GM21360 (cell line): ENCODE data around the gene TCHP.

Experiments used
- ATAC-seq: cut with Tn5 transposase; IDR thresholded peaks from one replicate; pipeline ENCODE4 v1.9.1; 2021; ENCODE audit warnings: mild to moderate bottlenecking, moderate library complexity; ENCODE audit not compliant: unreplicated experiment

The TCHP gene

GRCh38 chr12:109961201-109961600, 61.1 kb downstream of the TCHP start:
- no peak for ATAC-seq

- ATAC-seq: no peak
These were observed 61.5 kb downstream of the TCHP start for GRCh38 chr12:109961612-109962011.

- ATAC-seq: no peak
These were observed 62.3 kb downstream of the TCHP start for GRCh38 chr12:109962398-109962797.

- ATAC-seq: no peak
These were observed 63.3 kb downstream of the TCHP start for GRCh38 chr12:109963330-109963729.

GRCh38 chr12:109963743-109964429, 63.8 kb downstream of the TCHP start:
- no peak for ATAC-seq

- no peak for ATAC-seq
These were observed 66.5 kb downstream of the TCHP start for GRCh38 chr12:109966546-109966945.

- no peak for ATAC-seq
These were observed 67.4 kb downstream of the TCHP start for GRCh38 chr12:109967383-109968031.
